ENCODE data around the gene ATP7B. TPM values are rescaled to one million over a fixed set of nuclear protein-coding genes. Genes with fewer than 3 reads are reported as not detected.

ATP7B gene
- total RNA-seq, 1 donor from 2014 or later = 6.3 TPM

DNA sequence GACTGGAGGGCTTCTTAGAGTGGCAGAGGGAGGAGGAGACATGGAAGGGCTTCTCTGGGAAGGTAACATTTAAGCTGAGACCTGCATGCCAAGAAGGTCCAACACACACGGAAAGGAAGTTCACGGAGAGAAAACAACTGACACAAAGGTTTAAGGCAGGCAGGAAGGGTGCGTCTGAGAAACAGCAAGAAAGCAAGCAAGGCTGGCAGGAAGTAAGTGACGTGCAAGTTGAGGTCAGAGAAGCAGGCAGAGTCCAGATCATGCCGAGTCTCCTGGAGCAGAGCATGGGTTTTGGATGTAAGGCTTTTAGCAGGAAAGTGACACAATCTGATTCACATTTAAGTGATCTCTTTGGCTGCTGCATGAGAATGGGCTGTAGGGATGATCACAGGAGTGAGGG, 60.5 kb downstream of the ATP7B start:
- H3K4me3 ChIP-seq = no peak overlapping the region
- ATAC-seq (no peak), DNase-seq (no peak)
- intact Hi-C loops (cut with DNase I) = no loop called here
- H3K36me3 ChIP-seq = no peaks in the 10 kb centered on the region
- no peaks in the 10 kb centered on the region for H3K4me1 ChIP-seq
- no peaks in the 10 kb centered on the region for H3K27me3 ChIP-seq (ENCODE audit: low read depth)
- H3K27ac ChIP-seq = no peak overlapping the region
- TF ChIP-seq, protein P1, sequence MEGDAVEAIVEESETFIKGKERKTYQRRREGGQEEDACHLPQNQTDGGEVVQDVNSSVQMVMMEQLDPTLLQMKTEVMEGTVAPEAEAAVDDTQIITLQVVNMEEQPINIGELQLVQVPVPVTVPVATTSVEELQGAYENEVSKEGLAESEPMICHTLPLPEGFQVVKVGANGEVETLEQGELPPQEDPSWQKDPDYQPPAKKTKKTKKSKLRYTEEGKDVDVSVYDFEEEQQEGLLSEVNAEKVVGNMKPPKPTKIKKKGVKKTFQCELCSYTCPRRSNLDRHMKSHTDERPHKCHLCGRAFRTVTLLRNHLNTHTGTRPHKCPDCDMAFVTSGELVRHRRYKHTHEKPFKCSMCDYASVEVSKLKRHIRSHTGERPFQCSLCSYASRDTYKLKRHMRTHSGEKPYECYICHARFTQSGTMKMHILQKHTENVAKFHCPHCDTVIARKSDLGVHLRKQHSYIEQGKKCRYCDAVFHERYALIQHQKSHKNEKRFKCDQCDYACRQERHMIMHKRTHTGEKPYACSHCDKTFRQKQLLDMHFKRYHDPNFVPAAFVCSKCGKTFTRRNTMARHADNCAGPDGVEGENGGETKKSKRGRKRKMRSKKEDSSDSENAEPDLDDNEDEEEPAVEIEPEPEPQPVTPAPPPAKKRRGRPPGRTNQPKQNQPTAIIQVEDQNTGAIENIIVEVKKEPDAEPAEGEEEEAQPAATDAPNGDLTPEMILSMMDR (IDR thresholded peaks at IDR 0.05) = no peak
- H3K9me3 ChIP-seq = no peaks in the 10 kb centered on the region

DNA sequence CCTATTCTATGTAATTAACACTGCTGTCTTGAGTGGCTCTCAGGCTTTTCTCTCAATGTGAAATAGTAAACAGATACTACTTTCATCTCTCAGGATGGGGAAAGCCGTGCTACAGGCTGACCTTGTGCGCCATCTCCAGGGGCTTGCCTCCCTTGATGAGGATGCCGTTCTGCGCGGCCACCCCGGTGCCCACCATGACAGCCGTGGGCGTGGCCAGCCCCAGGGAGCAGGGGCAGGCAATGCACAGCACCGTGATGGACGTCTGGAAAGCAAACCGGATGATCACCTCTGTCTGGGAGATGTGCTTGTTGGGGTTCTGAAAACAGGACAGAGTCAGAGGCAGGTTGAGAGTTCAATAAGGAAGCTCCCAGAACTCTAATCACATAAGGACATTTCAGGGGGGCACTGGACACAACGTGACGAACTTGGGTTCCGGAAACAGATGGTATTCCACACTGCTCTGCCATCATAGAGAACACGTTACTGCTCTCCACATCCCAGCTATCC, 65.0 kb downstream of the ATP7B start:
- Histone ChIP-seq H3K4me1 (no peaks in the 10 kb centered on the region), H3K4me3 (no peak overlapping the region), H3K27ac (no peak overlapping the region), H3K27me3 (ENCODE audit: low read depth) (no peaks in the 10 kb centered on the region), H3K9me3 (no peaks in the 10 kb centered on the region), H3K36me3 (no peaks in the 10 kb centered on the region)
- ATAC-seq = no peak
- TF ChIP-seq, protein P1 (IDR thresholded peaks at IDR 0.05) = no peak
- intact Hi-C loops (cut with DNase I) = no loop called here
- DNase-seq = no peak

DNA sequence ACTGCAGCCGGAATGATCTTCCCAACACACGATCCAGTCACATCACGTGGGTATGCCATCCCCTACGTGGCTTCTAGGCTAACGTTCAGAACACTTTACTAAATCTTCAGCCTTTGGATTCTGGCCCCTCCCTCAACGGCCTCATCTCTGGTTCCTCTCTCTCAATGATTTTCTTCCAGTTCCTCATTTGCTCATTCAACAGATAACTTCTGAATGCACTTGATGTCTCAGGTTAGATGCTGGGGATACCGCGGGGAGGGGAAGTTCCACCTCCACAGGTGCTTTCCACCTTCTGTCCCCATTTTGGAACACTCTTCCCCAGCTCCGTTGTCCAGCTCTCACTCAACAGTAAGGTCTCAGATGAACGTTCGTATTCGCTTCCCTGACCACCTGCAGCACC, 66.1 kb downstream of the ATP7B start:
- Histone ChIP-seq H3K4me3 (no peak overlapping the region), H3K9me3 (no peaks in the 10 kb centered on the region), H3K4me1 (no peaks in the 10 kb centered on the region), H3K27me3 (ENCODE audit: low read depth) (no peaks in the 10 kb centered on the region), H3K27ac (no peak overlapping the region), H3K36me3 (no peaks in the 10 kb centered on the region)
- intact Hi-C loops (cut with DNase I) = no loop called here
- ATAC-seq (no peak), DNase-seq (no peak)
- TF ChIP-seq, protein P1 (IDR thresholded peaks at IDR 0.05) = no peak

DNA sequence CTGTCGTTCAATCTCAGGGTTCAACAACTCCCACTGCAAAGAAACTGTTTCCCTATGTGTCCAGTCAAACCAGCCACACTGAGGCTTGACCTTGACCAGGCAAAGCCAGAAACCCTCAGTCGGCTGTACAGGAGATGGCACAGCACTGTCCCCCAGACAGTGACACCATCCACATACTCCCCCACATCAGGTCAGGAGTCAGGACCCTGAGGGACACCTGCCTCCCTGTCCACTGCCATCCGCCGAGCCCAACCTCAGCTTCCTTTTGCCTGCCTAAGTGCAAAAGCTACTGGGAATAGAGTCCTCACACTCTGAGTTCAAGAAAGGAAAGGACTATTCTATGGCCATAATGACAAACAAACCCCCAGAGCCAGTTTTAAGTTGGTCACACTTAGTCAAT, 66.8 kb downstream of the ATP7B start:
- intact Hi-C loops (cut with DNase I) = no loop called here
- H3K4me1 ChIP-seq = no peaks in the 10 kb centered on the region
- ATAC-seq (no peak), DNase-seq (no peak)
- no peak overlapping the region for H3K4me3 ChIP-seq
- no peak overlapping the region for H3K27ac ChIP-seq
- TF ChIP-seq, protein P1 (IDR thresholded peaks at IDR 0.05) = no peak
- no peaks in the 10 kb centered on the region for H3K9me3 ChIP-seq
- H3K36me3 ChIP-seq = no peaks in the 10 kb centered on the region
- H3K27me3 ChIP-seq (ENCODE audit: low read depth) = no peaks in the 10 kb centered on the region

DNA sequence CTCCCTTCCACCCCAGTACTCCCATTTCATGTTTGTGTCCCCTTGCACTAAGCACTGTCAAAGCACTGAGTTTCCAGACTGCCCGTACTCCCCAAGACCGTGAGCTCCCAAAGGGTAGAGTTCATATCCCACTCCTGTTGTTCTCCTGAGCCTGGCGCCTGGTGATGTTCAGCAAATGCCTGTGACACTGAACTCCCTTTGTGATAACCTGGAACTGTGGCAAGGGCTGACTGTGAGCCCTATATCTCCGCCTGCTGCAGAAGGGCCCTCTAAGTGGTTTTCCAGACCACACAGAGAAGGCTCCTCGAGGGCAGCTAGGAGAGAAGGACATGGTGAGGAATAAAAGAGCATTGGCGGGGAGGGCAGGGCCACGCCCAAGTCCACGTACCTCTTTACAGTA, 67.5 kb downstream of the ATP7B start:
- TF ChIP-seq, protein P1 (IDR thresholded peaks at IDR 0.05) = no peak
- Histone ChIP-seq H3K27ac (no peak overlapping the region), H3K4me3 (no peak overlapping the region)

DNA sequence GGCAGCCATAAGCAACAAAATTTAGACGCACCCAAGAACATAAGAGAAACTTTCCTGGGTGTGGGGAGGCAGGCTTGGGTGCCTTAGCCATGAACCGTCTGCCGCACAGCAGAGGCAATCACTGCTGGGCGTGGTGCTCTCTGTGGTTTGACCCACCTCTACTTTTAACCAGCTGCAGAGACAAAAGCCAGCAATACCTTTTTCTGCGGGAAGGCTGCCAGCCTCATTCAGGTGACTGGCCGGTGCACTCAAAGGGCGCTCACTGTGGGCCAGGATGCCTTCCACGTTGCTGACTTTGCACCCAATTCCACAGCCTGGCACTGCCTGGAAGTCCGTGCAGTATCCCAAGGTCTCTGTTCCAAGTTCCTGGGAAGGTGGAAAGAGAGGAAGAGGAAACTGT, 69.1 kb downstream of the ATP7B start:
- Histone ChIP-seq H3K9me3 (no peaks in the 10 kb centered on the region), H3K4me3 (no peak overlapping the region), H3K36me3 (peaks cover 3% of the 10 kb centered on the region), H3K27ac (no peak overlapping the region), H3K4me1 (no peaks in the 10 kb centered on the region), H3K27me3 (ENCODE audit: low read depth) (no peaks in the 10 kb centered on the region)
- DNase-seq = no peak
- TF ChIP-seq, protein P1 (IDR thresholded peaks at IDR 0.05) = no peak
- intact Hi-C loops (cut with DNase I) = no loop called here
- ATAC-seq = peak; percentile 19

More for the DNA sequence above, 67.5 kb downstream of the ATP7B start:
- Histone ChIP-seq H3K36me3 (no peaks in the 10 kb centered on the region), H3K9me3 (no peaks in the 10 kb centered on the region), H3K27me3 (ENCODE audit: low read depth) (no peaks in the 10 kb centered on the region), H3K4me1 (no peaks in the 10 kb centered on the region)
- DNase-seq = no peak
- intact Hi-C loops (cut with DNase I) = no loop called here
- no peak for ATAC-seq
